ENCODE data around the gene LIN37.

The LIN37 gene

DNA sequence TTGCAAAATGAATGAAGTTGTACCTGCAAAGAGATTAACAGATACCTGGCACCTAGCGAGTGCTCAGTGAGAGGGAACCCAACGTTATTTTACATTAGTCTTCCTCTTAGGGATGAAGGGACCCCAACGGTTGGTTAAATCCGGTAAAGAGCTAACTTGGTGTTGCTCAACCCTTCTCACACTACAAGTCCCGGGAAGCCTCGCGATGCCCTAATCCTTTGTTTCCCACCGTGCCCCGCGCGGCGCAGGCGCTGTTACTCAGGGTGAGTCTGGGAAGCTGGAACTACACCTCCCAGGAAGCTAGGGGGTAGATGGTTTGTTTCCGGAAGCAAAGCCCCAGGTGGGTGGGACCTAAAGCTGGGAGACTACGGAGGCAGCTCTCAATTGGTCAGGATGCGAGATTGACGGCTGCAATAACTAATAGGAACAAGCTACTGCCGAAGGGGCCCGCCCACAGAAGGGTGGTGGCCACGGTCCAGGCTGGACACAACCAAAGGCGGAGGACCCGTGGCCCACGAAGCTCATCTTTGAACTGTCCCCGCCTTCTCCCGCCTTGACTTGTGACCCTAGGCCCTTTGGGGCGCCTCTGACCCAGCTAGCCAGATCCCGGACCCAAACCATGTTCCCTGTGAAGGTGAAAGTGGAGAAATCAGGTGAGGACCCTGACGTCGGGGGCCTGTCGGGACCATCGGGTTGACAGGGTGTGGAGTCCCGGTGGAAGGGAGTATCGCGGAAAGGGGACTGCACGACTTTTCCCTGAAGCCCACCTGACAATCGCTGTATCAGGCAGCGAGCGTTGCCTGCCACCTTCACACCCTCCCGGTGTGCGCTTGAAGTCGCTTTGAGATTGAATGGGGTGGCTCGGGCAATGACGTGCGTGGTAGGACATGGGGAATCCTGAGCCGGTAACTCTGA is at the start of gene LIN37:
LIN37 (plus strand) TSS at position 471 of the 915 bp plus-strand sequence; CDS start at position 620, 149 bp downstream.
- peak; percentile 99 for DNase-seq (ENCODE audit: low read depth)

GRCh38 chr19:35702223-35703012 is 46.0 kb upstream of the LIN37 start:
- DNase-seq (ENCODE audit: low read depth), result peak; percentile 98

GRCh38 chr19:35703343-35703742 is 45.0 kb upstream of the LIN37 start:
- DNase-seq (ENCODE audit: low read depth), result no peak

DNA sequence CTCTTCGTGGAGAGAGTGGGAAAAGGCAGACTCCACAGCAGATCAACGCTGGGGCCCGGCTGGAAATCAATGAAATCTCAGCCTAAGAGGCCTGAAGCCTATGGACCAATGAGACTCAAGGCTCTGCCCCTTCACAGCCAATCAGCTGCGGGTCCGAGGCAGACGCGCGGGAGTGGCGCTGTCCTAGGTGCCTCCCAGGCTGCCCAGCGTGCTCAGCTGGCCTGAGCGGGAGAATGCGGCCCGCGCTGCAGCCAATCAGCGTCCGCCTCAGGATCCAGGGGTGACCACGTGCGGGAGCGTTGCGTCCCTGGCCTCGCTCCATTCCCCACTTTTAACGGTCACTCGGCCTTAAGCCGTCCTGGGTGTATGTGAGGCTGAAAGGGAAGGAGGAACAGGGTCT is 44.2 kb upstream of the LIN37 start, which contains the start of gene ZBTB32:
ZBTB32 (plus strand) TSS at position 341 of the 400 bp plus-strand sequence. CDS start 10,069 bp downstream, outside the sequence.
- DNase-seq (ENCODE audit: low read depth), result peak; percentile 39

GRCh38 chr19:35708391-35708790 is 40.0 kb upstream of the LIN37 start:
- no peak for DNase-seq (ENCODE audit: low read depth)

- DNase-seq (ENCODE audit: low read depth), result peak; percentile 46
Measured at GRCh38 chr19:35710784-35711723, 37.3 kb upstream of the LIN37 start.

- no peak for DNase-seq (ENCODE audit: low read depth)
Measured at GRCh38 chr19:35712567-35713505, 35.5 kb upstream of the LIN37 start.

DNA sequence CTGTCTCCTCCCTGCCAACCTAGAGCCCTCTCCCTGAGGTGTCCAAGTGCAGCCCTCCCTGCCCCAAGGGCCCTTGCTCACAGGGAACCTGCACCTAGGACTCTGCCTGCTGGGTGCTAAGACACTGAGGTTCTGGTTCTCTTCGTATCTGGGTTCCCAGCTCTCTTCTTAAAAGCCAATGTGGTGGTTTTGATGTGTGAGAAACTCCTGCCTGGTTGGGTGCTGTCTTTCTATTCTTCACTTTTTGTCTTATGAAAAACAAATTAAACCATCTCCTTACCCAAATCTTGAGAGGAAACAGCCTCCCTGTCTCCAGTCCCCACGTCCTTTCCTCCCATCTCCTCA is 34.9 kb upstream of the LIN37 start:
- DNase-seq (ENCODE audit: low read depth), result no peak

DNA sequence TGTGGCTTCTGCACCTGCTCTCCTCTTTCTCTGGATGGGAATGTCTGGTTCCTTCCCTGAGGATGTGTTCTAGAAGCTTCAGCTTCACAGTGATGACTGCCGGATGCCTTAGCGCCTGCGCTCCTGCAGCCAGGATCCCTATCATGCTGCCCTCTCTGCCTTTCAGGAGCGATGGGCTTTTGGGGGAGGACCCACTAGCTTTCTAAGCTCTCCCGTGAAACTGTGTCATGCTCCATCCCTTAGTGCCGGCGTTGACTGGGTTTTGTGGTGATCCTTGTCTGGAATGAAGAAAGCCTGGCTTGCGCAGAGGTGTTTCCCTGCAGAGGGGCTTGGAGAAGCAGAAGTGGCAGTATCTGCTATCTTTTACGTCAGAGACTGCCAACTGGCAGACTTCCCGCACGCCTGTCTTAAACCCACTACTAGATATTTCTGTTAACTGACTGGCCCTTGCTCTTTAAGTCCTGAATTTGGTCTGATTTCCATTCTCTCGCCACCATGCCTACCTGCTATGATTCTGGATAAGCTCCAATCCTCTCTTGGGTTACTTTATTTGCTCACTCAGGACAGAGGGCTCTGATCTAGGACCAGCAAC is 34.4 kb upstream of the LIN37 start:
- DNase-seq (ENCODE audit: low read depth), result no peak

- no peak for DNase-seq (ENCODE audit: low read depth)
Measured at GRCh38 chr19:35714601-35715354, 33.6 kb upstream of the LIN37 start.

DNA sequence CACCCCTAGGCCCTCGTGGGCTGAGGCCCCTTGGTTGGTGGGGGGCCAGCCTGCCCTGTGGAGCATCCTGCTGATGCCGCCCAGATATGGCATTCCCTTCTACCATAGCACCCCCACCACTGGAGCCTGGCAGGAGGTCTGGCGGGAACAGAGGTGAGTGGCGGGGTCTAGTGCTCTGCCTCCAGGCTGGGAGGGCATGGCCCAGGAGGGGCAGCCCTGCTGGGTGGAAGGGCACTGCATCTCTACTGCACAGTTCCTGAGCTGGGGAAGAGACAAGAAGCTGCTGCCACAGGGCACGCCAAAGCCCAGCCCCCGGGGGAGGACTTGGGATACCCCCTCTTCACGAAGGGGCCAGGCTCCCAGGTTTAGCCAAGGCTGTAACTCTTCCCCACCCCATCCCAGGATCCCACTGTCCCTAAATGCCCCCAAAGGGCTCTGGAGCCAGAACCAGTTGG is 33.0 kb upstream of the LIN37 start:
- DNase-seq (ENCODE audit: low read depth), result no peak

DNA sequence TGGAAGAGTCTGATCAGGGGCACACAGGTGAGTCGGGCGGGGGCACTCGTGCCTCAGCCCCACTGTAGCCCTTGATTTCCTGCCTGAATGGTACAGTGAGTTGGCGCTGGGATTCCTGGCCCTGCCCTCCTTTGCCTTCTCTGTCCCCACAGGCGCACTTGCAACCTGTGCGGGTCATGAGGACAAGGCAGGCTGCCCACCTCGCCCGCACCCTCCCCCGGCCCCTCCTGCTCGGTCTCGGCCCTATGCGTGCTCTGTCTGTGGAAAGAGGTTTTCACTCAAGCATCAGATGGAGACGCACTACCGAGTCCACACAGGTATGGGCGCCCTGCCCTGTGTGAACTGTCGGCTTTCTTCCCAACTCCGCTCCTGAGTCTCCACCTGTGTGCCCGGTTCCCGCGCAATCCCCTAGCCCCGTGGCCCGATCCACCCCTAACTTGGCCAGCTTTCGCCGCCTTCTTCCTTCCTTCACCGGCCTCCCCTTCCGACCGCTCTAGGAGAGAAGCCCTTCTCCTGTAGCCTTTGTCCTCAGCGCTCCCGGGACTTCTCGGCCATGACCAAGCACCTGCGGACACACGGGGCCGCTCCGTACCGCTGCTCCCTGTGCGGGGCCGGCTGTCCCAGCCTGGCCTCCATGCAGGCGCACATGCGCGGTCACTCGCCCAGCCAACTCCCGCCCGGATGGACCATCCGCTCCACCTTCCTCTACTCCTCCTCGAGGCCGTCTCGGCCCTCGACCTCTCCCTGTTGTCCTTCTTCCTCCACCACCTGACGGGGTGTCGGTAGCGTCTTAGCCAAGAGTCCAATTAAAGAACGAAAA is 32.2 kb upstream of the LIN37 start:
- no peak for DNase-seq (ENCODE audit: low read depth)

DNA sequence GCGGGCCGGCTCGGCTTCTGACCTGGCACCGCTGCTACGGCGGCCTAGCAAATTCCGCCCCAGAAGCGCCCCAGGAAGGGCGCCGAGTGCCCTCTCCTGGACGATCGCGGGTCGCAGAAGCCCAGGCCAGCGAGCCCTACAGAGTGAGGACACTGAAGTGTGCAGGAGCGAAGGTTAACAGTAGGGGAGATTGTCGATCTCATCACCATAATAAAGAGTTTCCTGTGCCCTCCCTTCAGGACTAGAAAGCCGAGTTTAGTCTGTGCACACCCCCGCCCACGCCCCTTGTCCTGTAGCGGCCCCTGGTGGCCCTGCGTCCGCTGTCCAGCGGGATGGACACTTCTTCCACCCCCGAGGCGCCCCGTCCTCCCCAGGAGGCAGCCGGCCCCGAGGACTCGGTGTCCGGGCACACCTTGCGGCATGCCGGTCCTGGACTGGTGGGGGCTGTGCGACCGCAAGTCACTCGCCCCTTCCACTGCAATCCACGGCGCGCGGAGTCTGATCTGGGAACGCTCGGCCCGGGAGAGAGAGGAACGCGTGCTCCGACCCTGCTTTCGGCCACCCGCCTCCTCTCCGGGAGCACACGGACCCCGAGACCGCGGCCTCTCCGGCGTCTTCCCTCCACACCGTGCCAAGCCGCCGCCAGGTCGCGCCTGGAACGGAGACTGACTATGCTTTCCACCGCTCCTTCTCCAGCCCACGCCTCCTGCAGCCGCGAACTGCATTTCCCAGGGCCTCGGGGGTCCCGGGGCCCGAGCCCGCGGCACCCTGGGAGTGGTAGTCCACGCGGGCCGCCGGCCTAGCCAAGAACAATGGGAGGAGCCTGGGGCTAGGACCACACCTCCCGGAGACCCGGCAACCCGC is 31.3 kb upstream of the LIN37 start:
- peak; percentile 95 for DNase-seq (ENCODE audit: low read depth)

GRCh38 chr19:35717665-35718344 is 30.6 kb upstream of the LIN37 start, which contains the start of gene KMT2B:
KMT2B (plus strand) TSS chr19:35718003; CDS start chr19:35718019, 16 bp downstream.
- DNase-seq (ENCODE audit: low read depth), result no peak

DNA sequence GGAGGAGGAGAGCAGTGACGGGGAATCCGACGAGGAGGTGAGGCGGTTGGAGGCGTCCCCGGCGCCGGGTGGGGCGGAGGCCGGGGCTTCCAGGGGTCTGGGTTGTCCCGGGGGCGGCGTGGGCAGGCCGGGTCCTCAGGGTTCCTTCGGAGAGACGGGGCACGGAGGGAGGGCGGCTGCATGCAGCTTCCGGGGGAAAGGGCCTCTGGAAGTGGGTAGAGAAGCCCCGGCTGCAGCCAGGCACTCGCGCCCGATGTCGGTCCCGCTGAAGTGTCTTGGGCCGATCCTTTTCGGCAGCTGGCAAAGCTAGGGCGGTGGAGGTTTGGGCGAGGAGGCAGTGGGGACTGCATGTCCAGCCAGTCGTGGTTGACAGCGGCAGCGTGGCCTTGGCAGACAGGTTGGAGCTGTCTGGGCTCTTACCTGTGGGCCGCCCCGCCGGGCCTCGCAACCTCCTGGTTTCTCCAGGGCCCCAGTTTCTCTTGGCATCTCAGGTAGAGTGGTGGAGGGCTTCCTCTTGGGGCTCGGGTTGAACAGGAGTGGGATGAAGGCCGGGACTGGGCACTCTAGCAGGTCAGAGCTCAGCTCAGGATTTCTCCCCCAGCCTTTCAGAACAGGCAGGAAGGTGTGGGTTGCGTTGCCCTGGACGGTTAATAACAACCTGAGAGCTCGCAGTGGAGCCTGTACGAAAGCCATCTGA is 29.9 kb upstream of the LIN37 start:
- peak; percentile 47 for DNase-seq (ENCODE audit: low read depth)
